Stimulated activated memory B cell treated with anti-CD40 and anti-IgM and Interleukin-4, amounts not matched to agents 10 μg/mL and 1 μg/mL and 100 μg/mL, for 72 hours (primary cell): ENCODE measurements around the gene CCNF.

ENCODE experiments used
- ATAC-seq: fragments of 150-1000 bp; cut with Tn5 transposase; 2 replicates; pipeline ENCODE4 v1.10.0; 2021
- H3K27ac Mint-ChIP-seq: one replicate; pipeline ENCODE4 v1.8.0; 2022; ENCODE audit warnings: mild to moderate bottlenecking, mixed read lengths
- H3K27me3 Mint-ChIP-seq: one replicate; pipeline ENCODE4 v1.8.0; 2022; ENCODE audit warnings: mixed read lengths
- H3K36me3 Mint-ChIP-seq: one replicate; pipeline ENCODE4 v1.8.0; 2022; ENCODE audit warnings: mixed read lengths
- H3K4me1 Mint-ChIP-seq: one replicate; pipeline ENCODE4 v1.8.0; 2022; ENCODE audit warnings: mixed read lengths
- H3K4me3 Mint-ChIP-seq: one replicate; pipeline ENCODE4 v1.8.0; 2022; ENCODE audit warnings: mild to moderate bottlenecking, moderate library complexity, mixed read lengths
- H3K9me3 Mint-ChIP-seq: one replicate; pipeline ENCODE4 v1.8.0; 2022; ENCODE audit warnings: mixed read lengths

CCNF gene

GRCh38 chr16:2507052-2507659 is 77.9 kb downstream of the CCNF start:
- ATAC-seq = peak; percentile 96
- Mint-ChIP-seq H3K27me3 (no peaks in the 10 kb centered on the region), H3K4me3 (peak overlapping the region; percentile 45), H3K36me3 (no peaks in the 10 kb centered on the region), H3K27ac (peak overlapping the region; percentile 88), H3K9me3 (no peaks in the 10 kb centered on the region), H3K4me1 (peaks cover 52% of the 10 kb centered on the region)

- peaks cover 56% of the 10 kb centered on the region for H3K4me1 Mint-ChIP-seq
- ATAC-seq = peak; percentile 37
Observed at GRCh38 chr16:2507665-2508064, 78.4 kb downstream of the CCNF start.

More at GRCh38 chr16:2507665-2508064, 78.4 kb downstream of the CCNF start:
- Mint-ChIP-seq H3K36me3 (no peaks in the 10 kb centered on the region), H3K9me3 (no peaks in the 10 kb centered on the region), H3K27me3 (no peaks in the 10 kb centered on the region), H3K4me3 (no peak overlapping the region), H3K27ac (peak overlapping the region; percentile 88)
